Sigmoid colon (tissue), 4 donors: Measurements from ENCODE around the gene MLLT10.

Experiments
- EP300 ChIP-seq, 4 donors: sonication (generic); formaldehyde crosslinking; IDR thresholded peaks; one replicate each; pipeline ENCODE4 v1.6.1; 2017; ENCODE audit warnings: antibody characterized with exemption in 4 of 4
- POLR2A ChIP-seq, 2 donors: fragments of 450-650 bp; IDR thresholded peaks; one replicate each; pipeline ENCODE4 v1.6.1; 2016; ENCODE audit warnings: antibody characterized with exemption in 2 of 2, mild to moderate bottlenecking in 2 of 2, moderate library complexity in 2 of 2
- TF ChIP-seq, protein P1 (sequence below), 4 experiments: fragments of 450-650 bp in 3 of 4; fragments of 200-600 bp in 1 of 4; IDR thresholded peaks; one replicate each; pipeline ENCODE4 v1.5.1; 2016 to 2019; ENCODE audit warnings: antibody characterized with exemption in 4 of 4, mild to moderate bottlenecking in 3 of 4, moderate library complexity in 2 of 4

DNA sequence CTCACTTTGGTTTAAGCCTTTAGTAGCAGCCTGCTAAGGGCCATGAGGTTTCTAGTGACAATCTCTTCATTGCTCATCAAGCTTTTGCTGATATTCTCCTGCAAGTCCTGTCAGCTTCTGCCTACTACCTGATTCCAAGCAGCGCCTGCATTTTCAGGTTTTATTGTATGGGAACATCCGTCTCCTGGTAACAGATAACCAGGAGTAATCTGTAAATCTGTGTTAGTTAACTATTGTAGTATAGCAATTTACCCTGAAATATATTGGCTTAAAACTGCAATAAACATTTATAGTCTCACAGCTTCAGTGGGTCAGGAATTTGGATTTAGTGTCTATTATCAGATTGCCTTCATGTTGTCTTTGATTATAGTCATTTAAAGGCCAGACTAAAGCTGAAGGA lies 94.0 kb downstream of the MLLT10 start:
- TF ChIP-seq, protein P1, sequence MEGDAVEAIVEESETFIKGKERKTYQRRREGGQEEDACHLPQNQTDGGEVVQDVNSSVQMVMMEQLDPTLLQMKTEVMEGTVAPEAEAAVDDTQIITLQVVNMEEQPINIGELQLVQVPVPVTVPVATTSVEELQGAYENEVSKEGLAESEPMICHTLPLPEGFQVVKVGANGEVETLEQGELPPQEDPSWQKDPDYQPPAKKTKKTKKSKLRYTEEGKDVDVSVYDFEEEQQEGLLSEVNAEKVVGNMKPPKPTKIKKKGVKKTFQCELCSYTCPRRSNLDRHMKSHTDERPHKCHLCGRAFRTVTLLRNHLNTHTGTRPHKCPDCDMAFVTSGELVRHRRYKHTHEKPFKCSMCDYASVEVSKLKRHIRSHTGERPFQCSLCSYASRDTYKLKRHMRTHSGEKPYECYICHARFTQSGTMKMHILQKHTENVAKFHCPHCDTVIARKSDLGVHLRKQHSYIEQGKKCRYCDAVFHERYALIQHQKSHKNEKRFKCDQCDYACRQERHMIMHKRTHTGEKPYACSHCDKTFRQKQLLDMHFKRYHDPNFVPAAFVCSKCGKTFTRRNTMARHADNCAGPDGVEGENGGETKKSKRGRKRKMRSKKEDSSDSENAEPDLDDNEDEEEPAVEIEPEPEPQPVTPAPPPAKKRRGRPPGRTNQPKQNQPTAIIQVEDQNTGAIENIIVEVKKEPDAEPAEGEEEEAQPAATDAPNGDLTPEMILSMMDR (IDR thresholded peaks at IDR 0.05): no peak
- TF ChIP-seq POLR2A (IDR thresholded peaks at IDR 0.05): no peak
- no peak for TF ChIP-seq EP300 (IDR thresholded peaks at IDR 0.05)
